HCT116 (cell line): ENCODE data around the gene PELI1. TPM values are rescaled to one million over a fixed set of nuclear protein-coding genes. Genes with fewer than 3 reads are reported as not detected.

Experiments used
- ATAC-seq: fragments of 200-7000 bp; cut with Tn5 transposase; 2 replicates; pipeline ENCODE4 v1.9.1; 2020; ENCODE audit warnings: mild to moderate bottlenecking, moderate library complexity
- BruUV-seq: library from RNA; stranded (reverse); fragments of 400-500 nt; replicated peaks from 2 replicates; lab custom pipeline; 2021; lab: Mats Ljungman, UMichigan
- CTCF ChIA-PET: fragments of 300-600 bp; sonication (Branson Sonifier 250); formaldehyde crosslinking; loops from one replicate; lab custom pipeline; 2021; ENCODE audit warnings: antibody characterized with exemption; lab: Charles Lee
- POLR2A ChIA-PET: fragments of 300-600, 350-600 bp; sonication (Branson Sonifier 250); formaldehyde crosslinking; loops from one replicate; lab custom pipeline; 2021; ENCODE audit warnings: antibody characterized with exemption; lab: Charles Lee
- RAD21 ChIA-PET, 2 experiments: fragments of 300-600 bp; sonication (Branson Sonifier 250); formaldehyde crosslinking; loops; one replicate each; lab custom pipeline; 2023; ENCODE audit warnings: low total read pairs in 2 of 2; ENCODE audit not compliant: uncharacterized antibody in 2 of 2, unreplicated experiment in 2 of 2, low non-redundant PET in 1 of 2; lab: Charles Lee
- DNase-seq: peaks from one replicate; pipeline ENCODE4 v3.0.0-alpha.2; 2010; ENCODE audit warnings: low read depth, low spot score
- H2AFZ ChIP-seq: fragments of 200-600 bp; shearing (Covaris generic), sonication (generic); 2 replicates; pipeline ENCODE4 v1.6.1; 2017; ENCODE audit warnings: low read depth, mixed run types, mixed read lengths, antibody characterized with exemption, low read length; ENCODE audit not compliant: poor library complexity, severe bottlenecking
- H3K27ac ChIP-seq: 2 replicates; pipeline ENCODE4 v1.5.1; 2012; ENCODE audit warnings: low read depth, low read length
- H3K27me3 ChIP-seq: fragments of 200-600 bp; sonication (generic); 2 replicates; pipeline ENCODE4 v1.6.1; 2016; ENCODE audit warnings: mixed run types, low read length, mixed read lengths; ENCODE audit not compliant: insufficient read depth
- H3K36me3 ChIP-seq, 2 experiments: fragments of 200-500 bp in 1 of 2; fragments of 200-600 bp in 1 of 2; sonication (Bioruptor generic) in 1 of 2; sonication (generic) in 1 of 2; 2 replicates each; pipeline versions ENCODE4 v1.5.1 to v1.6.1; 2014 to 2016; ENCODE audit warnings: low read length in 2 of 2, inconsistent platforms in 1 of 2, mixed read lengths in 1 of 2, mixed run types in 1 of 2; ENCODE audit not compliant: insufficient read depth in 2 of 2, control insufficient read depth in 1 of 2
- H3K4me1 ChIP-seq, 2 experiments: fragments of 200-600 bp in 1 of 2; sonication (generic) in 1 of 2; 2 replicates each; pipeline versions ENCODE4 v1.5.1 to v1.6.1; 2012 to 2017; ENCODE audit warnings: low read length in 2 of 2, inconsistent platforms in 1 of 2, mild to moderate bottlenecking in 1 of 2, mixed read lengths in 1 of 2, mixed run types in 1 of 2, moderate library complexity in 1 of 2; ENCODE audit not compliant: insufficient read depth in 2 of 2, control insufficient read depth in 1 of 2
- H3K4me2 ChIP-seq: fragments of 200-600 bp; sonication (generic); 2 replicates; pipeline ENCODE4 v1.6.1; 2017; ENCODE audit warnings: mixed run types, low read length, mixed read lengths
- H3K4me3 ChIP-seq, 2 experiments: fragments of 200-600 bp in 1 of 2; sonication (generic) in 1 of 2; replicated peaks in 1 of 2; 2 replicates each; pipeline ENCODE4 v1.5.1; 2011 to 2016; ENCODE audit warnings: low read length in 2 of 2, control low read depth in 1 of 2, low read depth in 1 of 2, mild to moderate bottlenecking in 1 of 2, mixed read lengths in 1 of 2, mixed run types in 1 of 2
- H3K79me2 ChIP-seq: fragments of 200-600 bp; sonication (generic); 2 replicates; pipeline ENCODE4 v1.6.1; 2017; ENCODE audit warnings: mild to moderate bottlenecking, mixed run types, low read length, moderate library complexity, mixed read lengths; ENCODE audit not compliant: insufficient read depth
- H3K9ac ChIP-seq: fragments of 200-600 bp; sonication (generic); 2 replicates; pipeline ENCODE4 v1.6.1; 2016; ENCODE audit warnings: low read length, mixed read lengths
- H3K9me2 ChIP-seq: fragments of 200-600 bp; sonication (generic), shearing (Covaris generic); 2 replicates; pipeline ENCODE4 v1.6.1; 2017; ENCODE audit warnings: mixed run types, mild to moderate bottlenecking, moderate library complexity; ENCODE audit not compliant: insufficient read depth
- H3K9me3 ChIP-seq, 2 experiments: fragments of 200-500 bp in 1 of 2; fragments of 200-600 bp in 1 of 2; sonication (Bioruptor generic) in 1 of 2; sonication (generic) in 1 of 2; 2 replicates each; pipeline ENCODE4 v1.6.1; 2014 to 2017; ENCODE audit warnings: low read length in 2 of 2, mixed read lengths in 2 of 2, inconsistent platforms in 1 of 2, low read depth in 1 of 2, mild to moderate bottlenecking in 1 of 2, mixed run types in 1 of 2, moderate library complexity in 1 of 2; ENCODE audit not compliant: control insufficient read depth in 1 of 2, insufficient read depth in 1 of 2
- H4K20me1 ChIP-seq: fragments of 200-600 bp; sonication (generic), shearing (Covaris generic); 2 replicates; pipeline ENCODE4 v1.6.1; 2017; ENCODE audit warnings: mixed run types, mild to moderate bottlenecking, moderate library complexity; ENCODE audit not compliant: insufficient read depth
- ELF1 ChIP-seq: IDR thresholded peaks from 2 replicates; pipeline ENCODE4 v1.6.1; 2012; ENCODE audit warnings: low read depth, borderline replicate concordance
- FOSL1 ChIP-seq: IDR thresholded peaks from 2 replicates; pipeline ENCODE4 v1.6.1; 2012; ENCODE audit warnings: low read depth
- ZFX ChIP-seq: fragments of 450-650 bp; IDR thresholded peaks from 2 replicates; pipeline ENCODE4 v1.6.1; 2017
- intact Hi-C: fragments of 100-400 bp; cut with micrococcal nuclease; formaldehyde crosslinking; loops from 2 replicates; pipeline ENCODE4 v1.10.0; 2022
- total RNA-seq: library from RNA; stranded (reverse); gene quantifications from one replicate; pipeline ENCODE4 v1.2.1, GENCODE V29; 2021; ENCODE audit not compliant: unreplicated experiment
- TF ChIP-seq, protein P1 (sequence below): IDR thresholded peaks from 2 replicates; pipeline ENCODE4 v1.6.1; 2012; ENCODE audit warnings: low read depth

The PELI1 gene
- total RNA-seq, 1 experiment from 2014 or later, result 7.9 TPM

GRCh38 chr2:64052463-64053241 lies 91.6 kb downstream of the PELI1 start:
- Histone ChIP-seq H3K4me2 (no peak overlapping the region), H2AFZ (no peak overlapping the region), H3K9ac (no peak overlapping the region), H3K9me3 (no peaks in the 10 kb centered on the region), H3K4me1 (peaks cover 0 to 6% of the 10 kb centered on the region in 2 experiments; a peak in 1 of 4 replicates), H4K20me1 (no peaks in the 10 kb centered on the region), H3K27me3 (no peaks in the 10 kb centered on the region), H3K79me2 (no peaks in the 10 kb centered on the region), H3K9me2 (no peaks in the 10 kb centered on the region), H3K27ac (no peak overlapping the region), H3K4me3 (no peak overlapping the region), H3K36me3 (no peaks in the 10 kb centered on the region)
- intact Hi-C loops, result no loop called here
- ChIA-PET CTCF (no interaction called here), POLR2A (no interaction called here), RAD21 (no interaction called here)
- no peak for DNase-seq
- ATAC-seq, result no peak
- TF ChIP-seq FOSL1 (no peak), ELF1 (no peak), ZFX (no peak)
- TF ChIP-seq, protein P1, sequence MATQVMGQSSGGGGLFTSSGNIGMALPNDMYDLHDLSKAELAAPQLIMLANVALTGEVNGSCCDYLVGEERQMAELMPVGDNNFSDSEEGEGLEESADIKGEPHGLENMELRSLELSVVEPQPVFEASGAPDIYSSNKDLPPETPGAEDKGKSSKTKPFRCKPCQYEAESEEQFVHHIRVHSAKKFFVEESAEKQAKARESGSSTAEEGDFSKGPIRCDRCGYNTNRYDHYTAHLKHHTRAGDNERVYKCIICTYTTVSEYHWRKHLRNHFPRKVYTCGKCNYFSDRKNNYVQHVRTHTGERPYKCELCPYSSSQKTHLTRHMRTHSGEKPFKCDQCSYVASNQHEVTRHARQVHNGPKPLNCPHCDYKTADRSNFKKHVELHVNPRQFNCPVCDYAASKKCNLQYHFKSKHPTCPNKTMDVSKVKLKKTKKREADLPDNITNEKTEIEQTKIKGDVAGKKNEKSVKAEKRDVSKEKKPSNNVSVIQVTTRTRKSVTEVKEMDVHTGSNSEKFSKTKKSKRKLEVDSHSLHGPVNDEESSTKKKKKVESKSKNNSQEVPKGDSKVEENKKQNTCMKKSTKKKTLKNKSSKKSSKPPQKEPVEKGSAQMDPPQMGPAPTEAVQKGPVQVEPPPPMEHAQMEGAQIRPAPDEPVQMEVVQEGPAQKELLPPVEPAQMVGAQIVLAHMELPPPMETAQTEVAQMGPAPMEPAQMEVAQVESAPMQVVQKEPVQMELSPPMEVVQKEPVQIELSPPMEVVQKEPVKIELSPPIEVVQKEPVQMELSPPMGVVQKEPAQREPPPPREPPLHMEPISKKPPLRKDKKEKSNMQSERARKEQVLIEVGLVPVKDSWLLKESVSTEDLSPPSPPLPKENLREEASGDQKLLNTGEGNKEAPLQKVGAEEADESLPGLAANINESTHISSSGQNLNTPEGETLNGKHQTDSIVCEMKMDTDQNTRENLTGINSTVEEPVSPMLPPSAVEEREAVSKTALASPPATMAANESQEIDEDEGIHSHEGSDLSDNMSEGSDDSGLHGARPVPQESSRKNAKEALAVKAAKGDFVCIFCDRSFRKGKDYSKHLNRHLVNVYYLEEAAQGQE, result no peak
- BruUV-seq, result no TSS peak
